G401.6 (cell line): ENCODE measurements around the gene EPAS1.

Source experiments
- FAIRE-seq: peaks from 2 replicates; lab custom pipeline; 2012; peaks lifted over from hg19 to GRCh38; lab: Jason Lieb, UNC

EPAS1 gene

DNA sequence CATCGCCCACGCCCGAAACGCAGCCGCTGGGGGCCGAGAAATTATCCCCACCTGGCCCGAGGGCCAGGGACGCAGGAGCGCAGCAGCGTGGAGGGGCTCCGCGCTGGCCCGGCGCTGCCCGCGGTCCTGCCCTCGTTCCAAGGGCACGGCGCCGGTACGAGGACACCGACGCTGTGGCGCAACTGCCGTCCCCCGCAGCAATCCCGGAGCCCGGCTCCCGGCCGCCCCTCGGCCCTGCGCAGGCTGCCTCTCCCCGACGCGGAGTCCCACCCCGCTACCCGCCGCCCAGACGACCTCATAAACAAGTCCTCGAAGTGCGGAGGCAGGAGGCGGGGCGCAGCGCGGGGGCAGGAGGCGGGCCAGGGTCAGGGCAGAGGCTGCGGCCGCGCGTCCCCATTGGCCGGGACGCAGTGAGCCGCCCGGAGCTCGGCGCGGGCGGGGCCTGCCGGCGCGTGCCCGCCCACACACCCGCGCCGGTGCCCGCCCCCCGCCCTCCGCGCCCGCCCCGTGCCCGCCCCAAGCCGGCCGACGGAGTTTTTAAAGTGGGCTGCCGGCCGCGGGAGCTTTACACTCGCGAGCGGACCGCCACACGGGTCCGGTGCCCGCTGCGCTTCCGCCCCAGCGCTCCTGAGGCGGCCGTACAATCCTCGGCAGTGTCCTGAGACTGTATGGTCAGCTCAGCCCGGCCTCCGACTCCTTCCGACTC is at the start of gene EPAS1:
TSS of gene EPAS1 (plus strand) at position 568 of the 706 bp plus-strand sequence. CDS start 505 bp downstream, outside the sequence.
- FAIRE-seq = no peak

DNA sequence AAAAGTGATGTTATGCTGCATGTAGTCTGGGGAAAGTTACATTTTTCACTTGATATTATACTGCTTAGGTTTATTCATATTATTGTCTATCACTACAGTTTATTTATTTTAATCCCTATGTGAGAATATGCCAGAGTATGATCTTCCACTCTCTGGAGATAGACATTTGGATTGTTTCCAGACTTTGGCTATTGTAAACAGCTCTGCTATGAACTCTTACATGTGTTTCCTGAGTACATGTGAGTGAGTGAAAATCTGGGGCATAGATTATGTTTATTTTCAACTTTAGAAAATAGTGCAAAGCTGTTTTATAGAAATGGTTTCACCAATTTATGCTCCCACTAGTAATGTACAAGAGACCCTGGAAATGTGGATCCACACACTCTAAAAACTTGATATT is 49.0 kb upstream of the EPAS1 start:
- FAIRE-seq = no peak

- FAIRE-seq = no peak
These were observed 47.6 kb upstream of the EPAS1 start for GRCh38 chr2:46249654-46250053.

- FAIRE-seq = no peak
These were observed 44.1 kb upstream of the EPAS1 start for GRCh38 chr2:46252891-46253659.

DNA sequence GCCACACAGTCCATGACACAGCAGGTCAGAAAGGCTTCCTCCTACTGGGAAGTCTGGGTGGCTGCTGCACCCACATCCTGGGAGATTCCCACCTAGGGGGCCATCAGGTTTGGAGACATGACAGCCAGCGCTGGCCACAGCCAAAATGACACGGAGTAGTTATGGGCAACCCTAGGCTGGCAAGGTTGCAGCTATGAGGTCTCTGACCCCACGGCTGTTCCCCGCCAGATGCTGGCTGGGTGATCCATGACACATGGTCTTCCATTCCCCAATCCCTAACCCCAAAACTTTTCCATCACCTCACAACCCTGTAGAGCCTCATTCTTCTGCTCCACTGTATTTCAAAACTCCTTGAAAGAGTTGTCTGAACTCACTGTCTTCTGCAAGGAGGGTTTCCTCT is 42.7 kb upstream of the EPAS1 start:
- no peak for FAIRE-seq

DNA sequence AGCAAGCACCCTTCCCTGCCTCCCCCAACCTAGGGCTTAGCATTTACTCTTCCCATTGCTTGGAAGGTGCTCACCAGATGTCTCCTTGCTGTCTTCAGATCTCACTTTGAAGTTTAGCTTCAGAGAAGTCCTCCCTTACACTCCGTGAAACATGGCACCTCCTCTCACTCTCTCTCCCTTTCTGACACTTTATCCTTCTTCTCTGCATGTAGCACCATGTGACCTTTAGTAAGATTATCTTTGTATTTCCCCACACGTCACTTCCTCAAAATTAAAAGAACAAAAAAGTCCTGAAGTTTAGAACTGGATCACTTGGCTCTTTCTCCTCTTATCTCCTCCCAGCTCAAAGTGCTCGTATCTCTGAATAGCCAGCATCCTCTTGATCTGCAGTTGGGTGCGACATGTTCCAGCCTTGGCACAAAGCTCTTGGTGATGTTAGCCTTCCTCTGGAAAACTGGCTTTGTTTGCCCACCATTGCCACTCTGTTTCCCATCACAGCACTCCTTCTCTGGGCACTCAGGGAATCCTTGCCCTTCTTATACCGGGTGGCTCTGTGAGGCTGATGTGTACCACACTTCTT is 40.6 kb upstream of the EPAS1 start:
- FAIRE-seq = no peak

DNA sequence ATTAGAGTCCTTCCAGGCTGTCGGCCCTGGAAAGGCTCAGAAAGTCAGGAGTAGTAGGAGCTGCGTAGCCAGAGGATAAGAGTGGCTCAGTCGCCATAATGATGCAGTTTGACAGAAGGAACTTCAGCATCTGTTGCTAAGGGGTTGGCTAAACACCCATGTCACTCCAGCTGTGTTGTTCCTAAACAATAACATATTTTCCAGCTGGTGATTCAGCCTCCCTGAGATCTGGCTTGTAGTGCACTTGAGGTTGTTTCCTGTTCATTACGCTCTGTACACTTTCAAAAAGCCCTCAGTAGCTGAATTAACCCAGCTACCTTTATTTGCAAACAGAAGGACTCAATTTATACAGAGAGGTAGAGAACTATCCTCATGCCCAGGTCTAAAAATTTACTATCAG is 39.7 kb upstream of the EPAS1 start:
- FAIRE-seq = no peak

DNA sequence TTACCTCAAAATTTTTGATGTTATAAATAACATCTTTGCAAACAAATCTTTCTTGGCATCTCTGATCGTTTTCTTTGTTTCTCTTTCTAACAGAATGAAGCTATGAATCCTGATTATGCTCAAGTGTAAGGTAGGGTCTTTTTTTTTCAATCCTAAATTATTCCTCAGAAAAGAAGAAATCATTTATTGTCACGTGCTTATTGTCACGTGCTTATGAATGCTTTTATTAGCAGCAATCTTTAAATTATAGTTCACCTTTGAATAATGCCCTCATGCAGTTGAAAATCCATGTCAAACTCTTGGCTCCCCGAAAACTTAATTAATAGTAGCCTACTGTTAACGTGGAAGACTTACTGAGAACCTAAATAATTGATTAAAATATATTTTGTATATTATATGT is 39.2 kb upstream of the EPAS1 start:
- FAIRE-seq = no peak

DNA sequence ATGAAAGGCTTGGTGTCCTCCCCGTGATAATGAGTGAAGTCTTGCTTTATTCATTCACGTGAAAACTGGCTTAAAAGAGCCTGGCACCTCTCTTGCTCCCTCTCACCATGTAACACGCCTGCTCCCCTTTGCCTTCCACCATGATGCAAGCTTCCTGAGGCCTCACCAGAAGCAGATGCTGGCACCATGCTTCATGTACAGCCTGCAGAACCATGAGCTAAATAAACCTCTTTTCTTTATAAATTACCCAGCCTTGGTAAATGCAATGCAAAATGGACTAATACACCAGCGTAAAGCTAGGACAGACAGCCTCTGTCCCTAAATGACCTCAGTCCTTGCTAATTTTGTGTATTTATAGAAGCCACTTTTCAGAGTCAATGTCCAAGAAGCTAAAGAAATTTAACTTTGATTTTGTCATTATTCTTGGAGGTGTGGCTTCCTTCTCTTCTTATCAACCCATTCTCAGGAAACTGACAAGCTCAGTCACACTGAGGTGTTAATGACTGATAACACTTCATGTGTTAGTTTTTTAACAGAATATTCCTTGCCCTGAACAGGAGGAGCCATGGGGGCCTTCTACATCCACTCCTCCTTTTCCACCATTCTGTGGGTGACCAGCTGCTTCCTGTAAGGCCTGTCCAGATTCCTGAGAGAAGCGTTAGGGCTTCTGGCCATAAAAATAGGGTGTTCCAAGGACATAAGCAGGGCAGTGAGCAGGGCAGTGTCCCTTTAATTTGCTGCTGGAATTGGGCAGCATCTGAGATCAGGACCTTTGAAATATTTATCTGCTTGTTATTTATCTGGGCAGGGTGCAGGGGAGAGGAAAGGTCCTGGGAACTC is 38.0 kb upstream of the EPAS1 start:
- no peak for FAIRE-seq

GRCh38 chr2:46259777-46260168 is 37.4 kb upstream of the EPAS1 start:
- FAIRE-seq = no peak

GRCh38 chr2:46260305-46260704 is 36.9 kb upstream of the EPAS1 start:
- FAIRE-seq = no peak

- no peak for FAIRE-seq
These were observed 34.8 kb upstream of the EPAS1 start for GRCh38 chr2:46262248-46262938.

- no peak for FAIRE-seq
These were observed 33.9 kb upstream of the EPAS1 start for GRCh38 chr2:46263347-46263746.

GRCh38 chr2:46264447-46264846 is 32.8 kb upstream of the EPAS1 start:
- FAIRE-seq = no peak

DNA sequence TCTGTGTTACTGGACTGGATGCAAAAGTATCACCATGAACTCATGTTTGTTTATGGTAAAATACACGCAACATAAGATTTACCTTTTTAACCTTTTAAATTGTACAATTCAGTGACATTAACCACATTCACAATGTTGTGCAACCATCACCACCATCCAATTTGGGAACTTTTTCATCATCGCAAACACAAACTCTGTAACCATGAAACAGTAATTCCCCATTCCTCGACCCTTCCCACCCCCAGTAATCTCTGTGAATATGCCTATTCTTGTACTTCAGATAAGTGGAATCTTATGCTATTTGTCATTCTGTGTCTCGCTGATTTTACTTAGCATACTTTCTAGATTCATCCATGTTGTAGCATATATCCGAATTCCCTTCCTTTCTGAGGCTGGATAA is 31.1 kb upstream of the EPAS1 start:
- no peak for FAIRE-seq

GRCh38 chr2:46267616-46268015 is 29.6 kb upstream of the EPAS1 start:
- FAIRE-seq = no peak

DNA sequence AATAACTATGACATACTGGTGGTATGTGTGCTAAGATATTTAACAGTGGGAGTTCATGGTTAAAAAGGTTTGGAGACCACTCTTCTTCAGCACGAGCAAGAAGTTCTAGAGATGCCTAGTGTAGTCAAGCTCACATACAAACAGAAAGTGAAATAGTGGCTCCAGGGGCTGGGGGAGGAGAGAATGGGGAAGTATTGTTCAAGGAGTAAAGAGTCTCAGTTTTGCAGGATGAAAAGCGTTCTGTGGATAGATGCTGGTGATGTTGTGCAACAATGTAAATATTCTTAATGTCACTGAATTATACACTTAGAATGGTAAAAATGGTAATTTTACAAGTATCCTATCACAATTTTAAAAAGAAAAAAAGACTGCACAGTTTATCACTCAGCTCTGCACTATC is 29.0 kb upstream of the EPAS1 start:
- no peak for FAIRE-seq

GRCh38 chr2:46269001-46269400 is 28.2 kb upstream of the EPAS1 start:
- FAIRE-seq = no peak

DNA sequence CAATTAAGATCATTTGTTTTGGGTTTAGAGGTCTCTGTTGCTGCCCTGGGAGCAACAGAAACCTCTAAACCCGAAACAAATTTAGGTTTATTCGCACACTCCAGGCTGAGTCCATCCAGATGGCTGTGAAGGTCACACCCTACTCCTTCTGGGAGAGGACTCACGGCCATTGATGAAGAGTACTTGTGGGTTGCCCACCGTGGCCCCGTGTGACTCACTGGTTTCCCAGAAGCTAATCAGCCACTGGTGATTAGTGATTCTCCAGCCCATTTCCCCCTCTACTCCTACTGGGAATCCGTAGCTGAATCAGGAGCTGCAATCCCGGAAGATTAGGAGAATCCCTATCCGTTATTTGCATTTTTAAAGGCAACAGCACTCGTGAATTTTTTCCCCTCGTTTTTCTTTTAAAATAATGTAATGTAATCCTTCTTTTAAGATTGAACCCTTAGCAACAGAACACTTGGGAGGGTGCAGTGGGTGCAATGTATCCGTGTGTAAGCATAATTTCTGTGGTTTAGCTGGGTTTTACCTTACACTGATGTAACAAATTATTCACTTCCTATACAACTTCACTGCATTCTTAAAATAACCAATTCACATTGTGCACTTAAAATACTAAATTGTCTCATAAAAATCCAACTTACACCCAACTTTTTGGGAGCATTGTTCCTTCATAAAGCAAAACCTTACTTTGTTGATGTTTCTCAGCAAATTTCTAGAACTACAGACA is 27.5 kb upstream of the EPAS1 start:
- no peak for FAIRE-seq

DNA sequence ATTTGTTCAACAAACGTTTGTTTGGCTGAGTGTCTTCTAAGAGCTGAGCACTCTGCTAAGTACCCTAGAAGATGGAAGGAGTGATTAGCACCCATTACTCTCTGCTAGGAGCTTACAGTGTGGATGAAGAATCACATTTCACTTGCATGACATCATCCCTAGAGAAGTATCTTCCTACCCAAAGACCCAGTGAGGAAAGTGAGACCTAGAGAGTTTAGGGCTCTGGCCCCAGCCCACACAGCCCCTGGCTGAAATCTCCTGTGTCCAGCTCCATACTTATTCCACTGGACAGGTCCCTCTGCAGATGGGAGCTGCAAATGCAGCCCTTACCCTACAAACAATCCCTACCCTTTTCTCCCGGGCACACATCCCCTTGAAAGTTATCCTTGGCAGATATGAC is 26.8 kb upstream of the EPAS1 start:
- no peak for FAIRE-seq

DNA sequence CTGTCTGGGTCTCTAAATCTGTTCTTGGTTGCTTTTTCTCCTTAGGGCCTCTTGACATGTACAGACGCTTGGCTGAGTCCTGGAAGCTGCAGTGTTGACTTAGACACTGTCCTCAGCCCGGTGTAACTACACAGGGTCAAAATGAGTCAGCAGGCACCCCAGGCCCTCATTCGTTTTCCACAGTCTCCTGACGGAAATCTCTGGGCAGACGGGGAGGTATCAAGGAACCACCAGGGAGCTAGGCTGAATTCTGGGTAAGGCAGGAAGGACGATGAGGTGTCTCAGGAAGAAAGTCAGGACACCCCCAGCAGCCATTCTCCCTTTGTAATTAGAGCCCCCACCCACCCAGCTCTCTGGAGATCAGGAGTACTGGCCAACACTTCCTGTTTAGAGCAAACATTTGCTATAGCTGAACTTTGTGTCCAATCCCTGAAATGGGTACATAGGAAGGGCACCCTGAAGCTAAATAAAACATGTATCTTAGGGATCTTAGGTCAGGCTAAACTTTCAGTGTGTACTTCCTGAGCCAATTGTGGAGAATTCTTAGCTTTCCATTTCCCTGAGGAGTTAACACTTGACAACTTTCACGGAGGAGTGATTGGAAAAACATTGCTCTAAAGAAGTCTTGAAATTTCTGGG is 23.9 kb upstream of the EPAS1 start:
- no peak for FAIRE-seq
